ENCODE data around the gene FGF22.

DNA sequence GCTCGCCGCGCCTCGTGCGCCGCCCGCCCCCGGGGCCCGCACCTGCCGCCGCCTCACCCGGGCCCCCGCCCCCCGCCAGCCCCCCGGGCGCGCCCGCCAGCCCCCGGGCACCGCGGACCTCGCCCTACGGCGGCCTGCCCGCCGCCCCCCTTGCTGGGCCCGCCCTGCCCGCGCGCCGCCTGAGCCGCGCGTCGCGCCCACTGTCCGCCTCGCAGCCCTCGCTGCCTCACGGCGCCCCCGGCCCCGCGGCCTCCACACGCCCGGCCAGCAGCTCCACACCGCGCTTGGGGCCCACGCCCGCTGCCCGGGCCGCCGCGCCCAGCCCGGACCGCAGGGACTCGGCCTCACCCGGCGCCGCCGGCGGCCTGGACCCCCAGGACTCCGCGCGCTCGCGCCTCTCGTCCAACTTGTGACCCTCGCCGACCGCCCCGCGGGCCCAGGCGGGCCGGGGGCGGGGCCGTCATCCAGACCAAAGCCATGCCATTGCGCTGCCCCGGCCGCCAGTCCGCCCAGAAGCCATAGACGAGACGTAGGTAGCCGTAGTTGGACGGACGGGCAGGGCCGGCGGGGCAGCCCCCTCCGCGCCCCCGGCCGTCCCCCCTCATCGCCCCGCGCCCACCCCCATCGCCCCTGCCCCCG lies 23.5 kb upstream of the FGF22 start:
- TF ChIP-seq POLR2A (IDR thresholded peaks at IDR 0.05; ENCODE audit: low read depth, low read length) (no peak), BHLHE40 (IDR thresholded peaks at IDR 0.05; ENCODE audit: borderline replicate concordance in 1 of 2, low read depth in 2 of 2, low read length in 1 of 2) (no peak)

Data from GM12878 (cell line).